GM19395 (cell line): ENCODE results near the gene RHEBL1.

Experiments used
- ATAC-seq: cut with Tn5 transposase; IDR thresholded peaks from one replicate; pipeline ENCODE4 v1.9.1; 2021; ENCODE audit warnings: mild to moderate bottlenecking, moderate library complexity; ENCODE audit not compliant: unreplicated experiment

Gene RHEBL1

GRCh38 chr12:49069507-49070346, at the start of gene RHEBL1:
Gene RHEBL1 (minus strand): TSS chr12:49069979. CDS start chr12:49069785, 194 bp downstream.
- peak; percentile 97 for ATAC-seq

GRCh38 chr12:49111206-49111605, 41.4 kb upstream of the RHEBL1 start:
- ATAC-seq: no peak

GRCh38 chr12:49110464-49111155, 40.8 kb upstream of the RHEBL1 start, which contains the start of gene LMBR1L:
Gene LMBR1L (minus strand): TSS chr12:49110847. CDS start chr12:49110555, 292 bp downstream.
- peak; percentile 99 for ATAC-seq

GRCh38 chr12:49109641-49110463, 40.1 kb upstream of the RHEBL1 start:
- no peak for ATAC-seq

- no peak for ATAC-seq
Measured at GRCh38 chr12:49108958-49109404, 39.2 kb upstream of the RHEBL1 start.

GRCh38 chr12:49105504-49106084, 35.8 kb upstream of the RHEBL1 start:
- no peak for ATAC-seq

- ATAC-seq: no peak
Measured at GRCh38 chr12:49104822-49105221, 35.0 kb upstream of the RHEBL1 start.

GRCh38 chr12:49100380-49100779, 30.6 kb upstream of the RHEBL1 start:
- no peak for ATAC-seq

GRCh38 chr12:49098703-49099102, 28.9 kb upstream of the RHEBL1 start:
- ATAC-seq: no peak

- ATAC-seq: no peak
Measured at GRCh38 chr12:49098035-49098451, 28.3 kb upstream of the RHEBL1 start.

- no peak for ATAC-seq
Measured at GRCh38 chr12:49097381-49097780, 27.6 kb upstream of the RHEBL1 start.

GRCh38 chr12:49094975-49095365, 25.2 kb upstream of the RHEBL1 start:
- no peak for ATAC-seq

GRCh38 chr12:49094160-49094974, 24.6 kb upstream of the RHEBL1 start, which contains the start of gene DHH:
Gene DHH (minus strand): TSS chr12:49094801. CDS start chr12:49094512, 289 bp downstream.
- ATAC-seq: no peak

GRCh38 chr12:49093792-49094159, 24.0 kb upstream of the RHEBL1 start:
- no peak for ATAC-seq

- ATAC-seq: no peak
Measured at GRCh38 chr12:49092816-49093406, 23.1 kb upstream of the RHEBL1 start.

GRCh38 chr12:49092086-49092815, 22.5 kb upstream of the RHEBL1 start:
- no peak for ATAC-seq

- no peak for ATAC-seq
Measured at GRCh38 chr12:49091836-49092085, 22.0 kb upstream of the RHEBL1 start.

- no peak for ATAC-seq
Measured at GRCh38 chr12:49091056-49091835, 21.5 kb upstream of the RHEBL1 start.
